Choroid plexus epithelial cell (primary cell): ENCODE results near the gene LPP.

Experiments used
- DNase-seq: peaks from one replicate; pipeline ENCODE4 v3.0.0-alpha.2; 2010; ENCODE audit warnings: low read depth
- H3K4me3 ChIP-seq: 2 replicates; pipeline ENCODE4 v1.5.1; 2011; ENCODE audit warnings: low read depth, mild to moderate bottlenecking, control low read depth, low read length, moderate library complexity
- TF ChIP-seq, protein P1 (sequence below): conservative IDR thresholded peaks from 2 replicates; pipeline ENCODE4 v1.5.1; 2011; ENCODE audit warnings: low read depth, mild to moderate bottlenecking, control low read depth, inconsistent platforms, low read length, moderate library complexity

LPP gene

DNA sequence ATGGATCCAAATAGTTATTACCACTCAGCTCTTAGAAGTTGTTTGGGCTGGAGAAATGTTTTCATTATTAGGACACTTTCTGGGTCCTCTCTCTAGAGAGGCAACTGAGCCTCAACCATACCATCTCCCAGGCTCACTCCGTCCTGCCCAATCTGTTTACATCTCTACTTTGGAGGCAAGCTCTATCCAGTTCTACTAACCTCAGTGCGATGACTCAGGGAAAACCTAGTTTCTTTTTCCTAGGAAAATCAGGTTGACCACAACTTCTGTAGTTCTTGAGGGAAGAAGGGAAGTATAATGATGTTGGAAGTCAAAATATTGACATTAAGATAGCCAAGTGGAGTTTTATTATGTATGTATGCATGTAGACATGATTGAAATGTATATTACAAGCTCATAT, 40.4 kb downstream of the LPP start:
- DNase-seq = peak; percentile 43
- H3K4me3 ChIP-seq = no peak overlapping the region
- TF ChIP-seq, protein P1, sequence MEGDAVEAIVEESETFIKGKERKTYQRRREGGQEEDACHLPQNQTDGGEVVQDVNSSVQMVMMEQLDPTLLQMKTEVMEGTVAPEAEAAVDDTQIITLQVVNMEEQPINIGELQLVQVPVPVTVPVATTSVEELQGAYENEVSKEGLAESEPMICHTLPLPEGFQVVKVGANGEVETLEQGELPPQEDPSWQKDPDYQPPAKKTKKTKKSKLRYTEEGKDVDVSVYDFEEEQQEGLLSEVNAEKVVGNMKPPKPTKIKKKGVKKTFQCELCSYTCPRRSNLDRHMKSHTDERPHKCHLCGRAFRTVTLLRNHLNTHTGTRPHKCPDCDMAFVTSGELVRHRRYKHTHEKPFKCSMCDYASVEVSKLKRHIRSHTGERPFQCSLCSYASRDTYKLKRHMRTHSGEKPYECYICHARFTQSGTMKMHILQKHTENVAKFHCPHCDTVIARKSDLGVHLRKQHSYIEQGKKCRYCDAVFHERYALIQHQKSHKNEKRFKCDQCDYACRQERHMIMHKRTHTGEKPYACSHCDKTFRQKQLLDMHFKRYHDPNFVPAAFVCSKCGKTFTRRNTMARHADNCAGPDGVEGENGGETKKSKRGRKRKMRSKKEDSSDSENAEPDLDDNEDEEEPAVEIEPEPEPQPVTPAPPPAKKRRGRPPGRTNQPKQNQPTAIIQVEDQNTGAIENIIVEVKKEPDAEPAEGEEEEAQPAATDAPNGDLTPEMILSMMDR = no peak

DNA sequence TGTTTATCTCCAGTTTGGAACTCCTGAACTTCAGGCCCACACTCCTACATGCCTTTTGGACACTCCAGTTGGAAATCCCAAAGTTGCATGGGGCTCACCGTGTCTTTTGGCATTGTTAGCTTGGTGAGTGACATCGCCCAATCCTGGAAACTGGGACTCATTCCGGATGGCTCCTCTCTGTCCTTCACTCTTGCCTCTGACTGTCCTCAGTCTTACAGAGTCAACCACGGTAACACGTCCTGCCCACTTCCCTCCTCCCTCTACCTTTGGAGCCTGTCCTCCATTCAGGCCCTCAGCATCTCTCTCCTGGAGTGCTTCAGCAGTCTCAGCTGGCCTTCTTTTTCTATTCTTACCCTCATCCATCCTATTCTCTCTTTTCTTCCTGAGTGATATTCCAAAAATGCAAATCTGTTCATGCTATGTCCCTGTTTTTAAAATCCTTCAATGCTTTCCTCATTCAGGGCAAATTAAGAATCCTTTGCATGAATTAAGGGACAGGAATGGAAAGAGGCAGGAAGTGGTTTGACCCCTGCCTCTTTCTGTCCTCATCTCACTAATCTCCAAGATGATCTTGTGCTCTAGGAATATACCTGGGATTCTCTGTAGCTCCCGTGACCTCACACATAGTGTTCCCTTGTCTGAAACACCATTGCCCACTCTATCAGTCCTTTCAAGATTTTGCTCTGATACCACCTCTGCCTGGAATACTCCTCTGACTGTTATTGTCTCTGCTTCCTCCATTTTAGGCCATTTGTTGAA, 42.5 kb downstream of the LPP start:
- no peak for DNase-seq
- TF ChIP-seq, protein P1 = no peak

DNA sequence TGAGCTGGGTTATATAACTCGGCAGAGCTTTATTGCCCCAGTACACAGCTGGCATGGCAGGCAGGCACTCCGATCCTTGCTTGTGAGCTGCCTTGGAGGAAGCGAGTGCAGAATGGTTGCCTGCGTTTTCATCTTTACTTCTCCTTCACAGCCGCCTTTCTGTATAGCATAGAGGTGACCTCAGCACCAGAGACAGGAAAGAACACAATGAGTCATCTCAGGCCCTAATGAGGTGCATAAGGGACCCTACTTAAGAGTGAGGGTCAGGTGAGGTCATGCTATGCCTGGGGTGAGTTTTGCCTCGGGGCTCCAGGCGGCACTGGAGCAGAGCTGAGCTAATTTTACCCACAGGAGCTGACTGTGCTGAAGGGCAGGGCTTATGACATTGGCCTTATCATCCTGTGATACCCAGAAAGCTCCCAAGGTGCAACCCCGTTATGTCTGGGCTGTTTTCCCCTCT, 43.5 kb downstream of the LPP start:
- DNase-seq = no peak
- H3K4me3 ChIP-seq = no peak overlapping the region
- TF ChIP-seq, protein P1 = no peak

More for the DNA sequence above, 42.5 kb downstream of the LPP start:
- no peak overlapping the region for H3K4me3 ChIP-seq

DNA sequence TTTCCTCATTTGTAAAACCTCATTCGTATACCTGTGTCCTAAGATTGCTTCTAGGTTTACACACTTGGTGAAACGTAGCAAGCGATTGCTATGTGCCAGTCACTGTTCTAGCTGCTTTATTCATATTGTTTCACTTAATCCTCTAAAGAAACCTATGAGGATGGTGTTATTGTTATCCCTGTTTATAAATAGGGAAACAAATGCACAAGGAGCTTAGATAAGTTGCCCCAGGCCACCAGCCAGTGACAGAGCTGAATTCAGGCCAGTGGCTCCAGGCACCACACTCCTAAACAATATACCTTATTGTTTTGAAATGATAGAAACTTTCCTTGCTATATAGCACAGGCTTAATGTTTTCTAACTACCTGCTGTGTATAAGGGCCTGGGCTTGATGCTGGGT, 44.0 kb downstream of the LPP start:
- TF ChIP-seq, protein P1 = no peak
- DNase-seq = no peak

DNA sequence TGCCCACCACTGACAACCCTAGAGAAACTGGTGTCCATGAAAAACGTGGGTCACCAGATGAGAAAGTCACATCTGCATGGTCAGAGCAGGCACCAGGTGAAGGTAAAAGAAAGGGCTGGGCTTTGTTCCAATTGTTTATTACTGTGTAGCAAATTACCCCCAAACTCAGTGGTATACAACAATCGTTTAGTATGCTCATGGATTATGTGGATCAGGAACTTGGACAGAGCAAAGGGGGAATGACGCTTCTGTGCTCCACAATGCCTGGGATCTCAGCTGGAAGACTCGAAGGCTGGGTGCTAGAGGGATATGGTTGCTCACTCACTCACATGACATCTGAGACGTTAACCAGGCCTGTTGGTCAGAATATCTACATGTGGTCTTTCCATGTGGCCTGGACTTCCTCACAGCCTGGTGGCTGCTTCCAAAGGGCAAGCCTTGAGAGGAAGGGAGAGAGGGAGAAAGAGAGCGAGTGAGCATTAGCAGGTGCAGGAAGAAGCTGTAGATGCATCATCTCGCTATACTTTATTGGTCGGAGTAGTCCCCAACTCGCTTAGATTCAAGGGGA, 44.9 kb downstream of the LPP start:
- no peak overlapping the region for H3K4me3 ChIP-seq
- TF ChIP-seq, protein P1 = no peak
- DNase-seq = no peak

More for the DNA sequence above, 44.0 kb downstream of the LPP start:
- H3K4me3 ChIP-seq = no peak overlapping the region

DNA sequence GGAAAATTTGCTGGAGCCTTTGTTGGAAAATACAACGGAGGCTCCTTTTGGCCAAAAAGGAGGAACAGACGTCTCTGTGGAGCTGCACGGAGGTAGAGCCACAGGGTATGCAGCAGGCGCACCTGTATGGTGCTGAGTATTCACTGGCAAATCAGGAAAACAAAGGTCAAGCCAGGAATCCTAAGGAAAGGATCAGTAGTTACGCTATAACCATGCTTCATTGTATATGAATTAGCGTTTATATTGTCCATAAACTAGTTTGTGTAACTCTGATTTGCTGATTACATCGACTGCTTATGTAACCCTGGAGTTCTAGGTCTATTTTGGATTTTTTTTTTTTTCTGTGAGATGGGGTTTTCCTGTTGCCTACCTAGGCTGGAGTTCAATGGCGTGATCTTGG, 45.4 kb downstream of the LPP start:
- TF ChIP-seq, protein P1 = no peak
- H3K4me3 ChIP-seq = no peak overlapping the region
- DNase-seq = no peak

DNA sequence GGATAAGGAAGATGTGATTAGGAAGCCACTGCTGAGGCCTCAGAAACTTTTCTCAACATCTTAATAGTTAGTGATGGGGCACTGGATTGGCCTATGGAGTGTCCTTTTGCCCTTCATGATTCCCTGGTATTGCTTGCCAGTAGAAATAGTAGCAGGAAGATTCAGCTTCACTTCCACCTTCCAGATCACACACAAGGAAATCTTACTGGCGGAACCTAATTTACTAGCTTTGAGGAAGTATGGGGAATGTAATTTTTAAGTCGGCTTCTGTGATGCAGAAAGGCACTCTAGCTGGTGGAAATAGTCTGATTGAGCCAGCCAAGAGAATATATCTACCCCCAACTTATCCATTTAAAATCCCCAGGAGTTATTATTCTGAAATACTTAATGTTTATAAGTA, 46.5 kb downstream of the LPP start:
- TF ChIP-seq, protein P1 = no peak
- no peak overlapping the region for H3K4me3 ChIP-seq
- DNase-seq = no peak
